ENCODE data around the gene PRODH.
"Not testable (repeated sequence)": the region's sequence is repeated elsewhere in the genome, so short reads cannot be mapped to it uniquely, and the experiment has no call there.

PRODH gene

GRCh38 chr22:18968011-18968749 is 32.1 kb upstream of the PRODH start:
- peak in 1 of 2 donors; percentile 23 for DNase-seq

GRCh38 chr22:18967391-18968010 is 31.4 kb upstream of the PRODH start:
- DNase-seq = not testable (repeated sequence)

- no peak for DNase-seq
Measured at GRCh38 chr22:18966748-18967147, 30.7 kb upstream of the PRODH start.

- DNase-seq = no peak
Measured at GRCh38 chr22:18965526-18966421, 29.7 kb upstream of the PRODH start.

GRCh38 chr22:18964501-18965265 is 28.6 kb upstream of the PRODH start:
- not testable (repeated sequence) for DNase-seq

DNA sequence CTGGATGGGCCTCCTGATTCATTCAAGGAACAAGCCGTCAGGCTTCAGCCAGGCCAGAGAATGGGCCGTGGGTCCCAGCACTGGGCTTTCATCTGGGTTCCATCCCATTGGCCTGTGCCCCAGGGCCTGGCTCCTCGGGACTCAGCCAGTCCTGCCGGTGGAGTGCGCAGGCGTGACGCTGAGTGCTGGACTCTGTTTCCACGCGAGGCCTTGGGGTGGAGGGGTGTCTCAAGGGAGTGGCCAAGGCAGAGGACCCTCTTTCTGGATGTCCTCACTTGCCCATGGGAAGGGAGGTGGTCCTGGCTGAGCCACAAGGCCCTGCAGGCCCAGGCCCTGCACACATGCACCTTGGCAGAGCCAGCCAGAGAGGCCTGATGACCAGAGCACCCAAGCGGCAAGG is 28.0 kb upstream of the PRODH start:
- DNase-seq = not testable (repeated sequence)

DNA sequence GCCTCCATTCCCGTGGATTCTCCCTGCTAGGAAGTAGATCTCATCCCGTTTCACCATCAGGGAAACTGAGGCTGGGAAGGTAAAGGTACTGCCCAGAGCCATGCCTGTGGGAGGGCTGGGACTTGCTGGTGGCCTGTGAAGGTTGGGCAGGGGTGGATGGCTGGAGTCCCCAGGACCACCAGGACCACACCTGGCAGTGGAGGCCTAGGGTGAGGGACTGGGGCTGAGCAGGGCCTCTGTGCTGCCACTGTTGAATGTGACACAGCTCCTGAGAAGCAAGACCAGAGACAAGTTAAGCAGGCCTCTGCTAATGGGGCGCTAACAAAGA is 26.2 kb upstream of the PRODH start:
- DNase-seq = no peak

- not testable (repeated sequence) for DNase-seq
Measured at GRCh38 chr22:18961632-18962307, 25.7 kb upstream of the PRODH start.

GRCh38 chr22:18961201-18961600 is 25.1 kb upstream of the PRODH start:
- not testable (repeated sequence) for DNase-seq

DNA sequence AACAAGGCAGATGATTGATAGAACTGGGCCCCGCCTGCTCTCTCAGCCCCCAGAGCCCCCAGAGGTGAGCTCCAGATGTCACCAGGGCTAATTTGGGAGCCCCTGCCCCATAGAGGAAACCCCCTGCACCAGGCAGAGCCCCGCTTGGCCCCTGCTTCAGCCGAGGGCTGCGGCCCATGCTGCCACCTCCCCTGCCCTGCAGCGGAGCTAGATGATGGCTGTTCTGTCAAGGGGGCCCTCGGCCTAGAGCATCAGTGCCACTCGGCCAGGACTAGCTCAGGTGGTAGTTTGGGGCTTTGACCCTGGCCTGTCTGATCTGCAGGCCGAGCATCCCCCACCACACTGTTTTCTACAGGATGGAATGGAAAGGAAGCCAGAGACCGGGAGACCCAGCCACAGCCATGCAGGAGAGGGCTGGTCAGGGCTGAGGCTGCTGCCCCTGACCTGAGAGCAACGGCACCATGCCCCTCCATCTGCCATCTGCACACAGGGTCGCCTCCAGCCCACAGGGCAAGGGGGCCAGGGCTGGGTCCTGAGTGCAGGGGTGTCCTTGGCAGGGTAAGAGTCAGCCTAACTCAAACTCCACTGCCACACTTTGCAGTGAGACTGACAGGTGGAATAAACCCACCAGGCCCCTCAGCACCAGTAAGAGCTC is 24.2 kb upstream of the PRODH start:
- not testable (repeated sequence) for DNase-seq

- DNase-seq = not testable (repeated sequence)
Measured at GRCh38 chr22:18959741-18960140, 23.6 kb upstream of the PRODH start.

GRCh38 chr22:18959266-18959665 is 23.2 kb upstream of the PRODH start:
- not testable (repeated sequence) for DNase-seq

DNA sequence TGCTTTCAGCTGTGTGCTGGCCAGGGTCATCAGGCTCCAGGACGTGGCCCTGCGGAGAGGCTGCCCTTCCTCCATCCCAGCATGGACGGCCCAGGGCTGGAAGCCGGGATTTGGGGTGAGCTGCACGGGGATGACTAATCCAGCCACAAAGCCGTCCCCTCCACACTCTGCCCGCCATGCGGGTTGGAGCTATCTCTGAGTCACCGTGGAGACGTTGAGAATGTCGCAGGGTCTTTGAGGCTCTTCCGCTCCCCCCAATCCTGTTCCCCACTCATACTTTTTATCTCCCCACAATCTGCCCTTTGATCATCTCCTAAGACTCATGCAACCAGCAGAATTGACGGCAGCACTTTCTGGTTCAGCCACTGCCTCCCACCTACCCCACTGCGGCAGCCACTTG is 22.6 kb upstream of the PRODH start:
- DNase-seq = not testable (repeated sequence)

DNA sequence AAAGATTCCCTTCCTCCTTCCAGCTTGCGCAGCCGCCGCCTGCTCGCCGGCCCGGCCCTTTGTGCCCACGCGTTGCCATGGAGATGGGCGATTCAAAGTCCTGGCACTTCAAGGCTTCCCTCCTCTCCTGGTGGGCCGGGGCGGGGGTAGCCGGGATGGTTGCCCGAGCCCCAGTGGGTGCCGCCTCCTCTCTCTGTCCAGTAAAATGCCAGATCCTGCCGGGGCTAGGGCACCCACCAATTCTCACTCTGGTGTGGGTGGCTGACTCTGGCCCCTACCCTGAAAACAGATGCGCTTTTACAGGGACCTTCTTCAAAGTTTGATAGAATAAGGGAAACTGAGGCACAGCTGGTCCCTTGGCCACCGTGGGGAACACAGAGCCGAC is 22.2 kb upstream of the PRODH start:
- DNase-seq = not testable (repeated sequence)

DNA sequence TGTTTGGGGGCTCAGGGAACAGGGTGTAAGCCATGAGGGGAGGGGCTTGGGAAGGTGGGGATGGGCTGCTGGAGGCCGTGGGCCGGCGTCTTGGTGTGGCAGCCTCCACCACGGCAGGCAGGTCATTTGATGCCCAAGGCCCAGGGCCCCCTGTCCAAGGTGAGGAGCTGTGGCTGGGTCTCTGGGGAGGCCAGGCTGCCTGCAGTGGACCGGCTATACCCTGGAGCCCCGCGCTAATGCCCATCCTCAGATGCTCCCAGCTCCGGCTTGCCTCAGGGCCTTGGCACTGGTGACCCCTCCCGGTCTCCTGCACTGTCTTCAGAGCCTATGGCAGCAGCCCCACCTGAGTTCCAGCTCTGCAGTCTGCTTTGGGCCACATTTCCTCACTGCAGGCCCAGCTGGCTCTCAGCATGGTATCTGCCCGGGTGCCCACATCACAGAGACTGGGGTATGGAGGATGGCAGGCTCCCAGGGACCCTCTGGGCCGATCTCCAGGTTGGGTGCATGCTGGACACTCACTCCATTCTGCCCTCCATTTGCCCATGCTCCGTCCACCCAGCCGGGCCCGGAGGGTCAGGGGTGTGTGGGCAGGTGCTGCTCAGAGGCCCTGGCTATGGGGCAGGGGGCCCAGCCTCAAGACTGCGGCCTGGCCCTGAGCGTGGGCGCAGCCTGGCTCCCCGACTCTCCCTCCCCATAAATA is 21.7 kb upstream of the PRODH start:
- not testable (repeated sequence) for DNase-seq

DNA sequence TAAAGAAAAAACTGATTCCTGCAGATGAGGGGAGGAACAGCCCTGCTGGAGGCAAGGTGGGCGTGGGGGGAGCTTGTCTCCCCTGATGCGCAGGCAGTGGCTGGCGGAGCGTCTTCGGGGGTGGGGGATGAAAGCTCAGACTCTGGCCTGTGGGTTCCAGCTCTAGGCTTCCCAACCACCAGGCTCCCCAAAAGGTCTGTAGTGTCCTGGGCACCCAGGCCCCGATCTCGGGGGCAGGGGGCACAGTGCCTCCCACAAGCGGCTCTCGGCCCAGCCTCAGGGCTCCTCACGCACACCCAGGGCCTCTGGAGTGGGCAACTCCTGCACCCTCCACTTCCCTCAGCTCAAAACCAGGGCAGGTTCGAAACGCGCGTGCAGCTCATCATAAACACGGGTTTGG is 20.9 kb upstream of the PRODH start:
- DNase-seq = not testable (repeated sequence)

- not testable (repeated sequence) for DNase-seq
Measured at GRCh38 chr22:18956121-18956895, 20.2 kb upstream of the PRODH start.

GRCh38 chr22:18955696-18956095 is 19.6 kb upstream of the PRODH start:
- no peak for DNase-seq

GRCh38 chr22:18954990-18955571 is 19.0 kb upstream of the PRODH start:
- DNase-seq = no peak

Measured in stimulated activated CD4-positive, alpha-beta T cell treated with anti-CD3 and anti-CD28 coated beads, Interleukin-2, amount 100 ng/mL, for 24 hours (primary cell).